ENCODE results near the gene CTNNBL1.

DNA sequence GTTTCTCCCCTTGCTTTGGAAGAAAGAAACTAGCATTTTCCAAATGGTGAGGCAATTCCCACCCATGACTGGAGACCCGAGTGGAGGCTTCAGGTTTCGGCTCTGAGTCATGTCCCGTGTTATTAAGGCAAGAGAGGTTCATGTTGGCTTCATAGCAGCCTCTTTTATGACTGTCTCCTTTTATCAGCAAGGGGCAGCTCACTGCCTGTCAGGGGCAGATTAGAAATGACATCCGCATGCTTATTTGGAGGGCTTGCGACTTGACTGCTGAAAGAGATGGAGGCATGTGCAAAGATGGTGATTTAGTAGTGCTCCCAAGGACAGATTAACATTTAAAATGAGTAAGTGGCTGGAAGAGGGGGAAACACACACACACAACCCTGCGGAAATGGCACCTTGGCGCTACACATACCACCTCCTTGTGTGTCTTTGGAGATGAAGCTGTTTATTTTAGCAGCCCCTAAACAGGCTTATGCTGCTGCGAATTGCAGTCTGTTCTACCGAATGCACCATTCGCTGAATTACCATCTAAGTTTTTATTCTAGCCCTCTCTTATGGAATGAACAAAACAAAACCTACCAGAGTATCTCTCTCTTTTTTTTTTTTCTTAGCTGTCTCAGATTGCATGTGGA lies 157.0 kb downstream of the CTNNBL1 start:
- TF ChIP-seq, protein P1, sequence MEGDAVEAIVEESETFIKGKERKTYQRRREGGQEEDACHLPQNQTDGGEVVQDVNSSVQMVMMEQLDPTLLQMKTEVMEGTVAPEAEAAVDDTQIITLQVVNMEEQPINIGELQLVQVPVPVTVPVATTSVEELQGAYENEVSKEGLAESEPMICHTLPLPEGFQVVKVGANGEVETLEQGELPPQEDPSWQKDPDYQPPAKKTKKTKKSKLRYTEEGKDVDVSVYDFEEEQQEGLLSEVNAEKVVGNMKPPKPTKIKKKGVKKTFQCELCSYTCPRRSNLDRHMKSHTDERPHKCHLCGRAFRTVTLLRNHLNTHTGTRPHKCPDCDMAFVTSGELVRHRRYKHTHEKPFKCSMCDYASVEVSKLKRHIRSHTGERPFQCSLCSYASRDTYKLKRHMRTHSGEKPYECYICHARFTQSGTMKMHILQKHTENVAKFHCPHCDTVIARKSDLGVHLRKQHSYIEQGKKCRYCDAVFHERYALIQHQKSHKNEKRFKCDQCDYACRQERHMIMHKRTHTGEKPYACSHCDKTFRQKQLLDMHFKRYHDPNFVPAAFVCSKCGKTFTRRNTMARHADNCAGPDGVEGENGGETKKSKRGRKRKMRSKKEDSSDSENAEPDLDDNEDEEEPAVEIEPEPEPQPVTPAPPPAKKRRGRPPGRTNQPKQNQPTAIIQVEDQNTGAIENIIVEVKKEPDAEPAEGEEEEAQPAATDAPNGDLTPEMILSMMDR (IDR thresholded peaks at IDR 0.05; ENCODE audit: insufficient read depth, low read depth, low read length), result no peak
- no peak for TF ChIP-seq EZH2 (IDR thresholded peaks at IDR 0.05; ENCODE audit: insufficient read depth, low read length)
